Keratinocyte (primary cell): ENCODE results near the gene POU6F2. TPM values are rescaled to one million over a fixed set of nuclear protein-coding genes. Genes with fewer than 3 reads are reported as not detected.

Source experiments
- DNase-seq: peaks from one replicate; pipeline ENCODE4 v3.0.0-alpha.2; 2011; ENCODE audit warnings: low read depth, missing footprints, low spot score
- FAIRE-seq: peaks from 2 replicates; lab custom pipeline; 2011; peaks lifted over from hg19 to GRCh38; lab: Jason Lieb, UNC
- H2AFZ ChIP-seq: 2 replicates; pipeline ENCODE4 v1.6.0; 2012; ENCODE audit warnings: low read length, control low read depth, inconsistent platforms; ENCODE audit not compliant: control insufficient read depth
- H3K27ac ChIP-seq: 2 replicates; pipeline ENCODE4 v1.5.1; 2011; ENCODE audit warnings: low read length; ENCODE audit not compliant: control insufficient read depth, insufficient read depth
- H3K27me3 ChIP-seq: 3 replicates; pipeline ENCODE4 v1.6.0; 2011; ENCODE audit warnings: low read length; ENCODE audit not compliant: control insufficient read depth, insufficient read depth; ENCODE audit errors: extremely low read depth
- H3K36me3 ChIP-seq, 2 experiments: 2 replicates in 1 of 2; 3 replicates in 1 of 2; pipeline ENCODE4 v1.5.1; 2011; ENCODE audit warnings: low read length in 2 of 2, mild to moderate bottlenecking in 1 of 2; ENCODE audit not compliant: control insufficient read depth in 2 of 2, insufficient read depth in 2 of 2; ENCODE audit errors: extremely low read depth in 1 of 2
- H3K4me1 ChIP-seq: 3 replicates; pipeline ENCODE4 v1.5.1; 2011; ENCODE audit warnings: low read length; ENCODE audit not compliant: control insufficient read depth, insufficient read depth; ENCODE audit errors: extremely low read depth
- H3K4me2 ChIP-seq: 3 replicates; pipeline ENCODE4 v1.6.0; 2011; ENCODE audit warnings: low read depth, low read length; ENCODE audit not compliant: control insufficient read depth, insufficient read depth; ENCODE audit errors: extremely low read depth
- H3K4me3 ChIP-seq, 3 experiments: fragments of 200-600 bp in 1 of 3; sonication (generic) in 1 of 3; 2 replicates in 2 of 3; 3 replicates in 1 of 3; pipeline ENCODE4 v1.5.1; 2011 to 2016; ENCODE audit warnings: low read length in 3 of 3, mild to moderate bottlenecking in 3 of 3, control low read depth in 2 of 3, inconsistent platforms in 1 of 3, low read depth in 1 of 3, mixed read lengths in 1 of 3, mixed run types in 1 of 3, moderate library complexity in 1 of 3; ENCODE audit not compliant: control insufficient read depth in 2 of 3, insufficient read depth in 2 of 3; ENCODE audit errors: extremely low read depth in 1 of 3
- H3K79me2 ChIP-seq: 2 replicates; pipeline ENCODE4 v1.6.0; 2012; ENCODE audit warnings: low read length; ENCODE audit not compliant: control insufficient read depth, insufficient read depth
- H3K9ac ChIP-seq: 3 replicates; pipeline ENCODE4 v1.6.0; 2011; ENCODE audit warnings: low read length; ENCODE audit not compliant: control insufficient read depth, insufficient read depth; ENCODE audit errors: extremely low read depth
- H3K9me1 ChIP-seq: 3 replicates; pipeline ENCODE4 v1.6.0; 2011; ENCODE audit warnings: low read length; ENCODE audit not compliant: control insufficient read depth, insufficient read depth; ENCODE audit errors: extremely low read depth
- H3K9me3 ChIP-seq: 2 replicates; pipeline ENCODE4 v1.5.1; 2012; ENCODE audit warnings: low read depth, low read length; ENCODE audit not compliant: control insufficient read depth
- H4K20me1 ChIP-seq: 3 replicates; pipeline ENCODE4 v1.6.0; 2011; ENCODE audit warnings: low read length; ENCODE audit not compliant: control insufficient read depth, insufficient read depth; ENCODE audit errors: extremely low read depth
- EZH2 ChIP-seq: IDR thresholded peaks from one replicate; pipeline ENCODE4 v1.6.1; 2012; ENCODE audit warnings: inconsistent platforms, mild to moderate bottlenecking, low read length, moderate library complexity
- dilution Hi-C: fragments of 300-500 bp; cut with MboI; formaldehyde crosslinking; loops from one replicate; pipeline ENCODE4 v1.7.0; 2020; ENCODE audit warnings: low sequenced_read_pairs; ENCODE audit not compliant: extremely low pct_ligation_motif_present
- polyA plus RNA-seq, 5 experiments: library from polyadenylated mRNA; depleted of rRNA in 3 of 5; stranded (reverse) in 3 of 5; stranded (forward) in 1 of 5; unstranded in 1 of 5; fragments of >200 nt; gene quantifications; 1 replicate in 1 of 5; 2 replicates in 3 of 5; 3 replicates in 1 of 5; pipeline versions ENCODE4 v1.2.1 to v1.2.3, GENCODE V29; 2011 to 2012; ENCODE audit warnings: missing spikeins in 2 of 5, low read depth in 1 of 5, low replicate concordance in 1 of 5
- TF ChIP-seq, protein P1 (sequence below), 3 experiments: IDR thresholded peaks in 1 of 3; conservative IDR thresholded peaks in 1 of 3; optimal IDR thresholded peaks in 1 of 3; 2 replicates in 2 of 3; 3 replicates in 1 of 3; pipeline versions ENCODE3 to v1.5.1; 2011; ENCODE audit warnings: low read length in 3 of 3, mild to moderate bottlenecking in 3 of 3, moderate library complexity in 2 of 3, control low read depth in 1 of 3, inconsistent platforms in 1 of 3; ENCODE audit not compliant: insufficient read depth in 2 of 3; ENCODE audit errors: extremely low read depth in 1 of 3

The POU6F2 gene
- polyA plus RNA-seq, 1 donor (not counting 4 experiments of a cell fraction or from before 2014, with no cell fraction given) = not detected

- FAIRE-seq = no peak
- H3K9me1 ChIP-seq = no peaks in the 10 kb centered on the region
- no peaks in the 10 kb centered on the region for H4K20me1 ChIP-seq
- H3K9ac ChIP-seq = no peak overlapping the region
- no peak overlapping the region for H3K4me3 ChIP-seq
- H2AFZ ChIP-seq = no peak overlapping the region
- dilution Hi-C loops = no loop called here
- no peaks in the 10 kb centered on the region for H3K4me1 ChIP-seq
- no peak for DNase-seq
- TF ChIP-seq, protein P1, sequence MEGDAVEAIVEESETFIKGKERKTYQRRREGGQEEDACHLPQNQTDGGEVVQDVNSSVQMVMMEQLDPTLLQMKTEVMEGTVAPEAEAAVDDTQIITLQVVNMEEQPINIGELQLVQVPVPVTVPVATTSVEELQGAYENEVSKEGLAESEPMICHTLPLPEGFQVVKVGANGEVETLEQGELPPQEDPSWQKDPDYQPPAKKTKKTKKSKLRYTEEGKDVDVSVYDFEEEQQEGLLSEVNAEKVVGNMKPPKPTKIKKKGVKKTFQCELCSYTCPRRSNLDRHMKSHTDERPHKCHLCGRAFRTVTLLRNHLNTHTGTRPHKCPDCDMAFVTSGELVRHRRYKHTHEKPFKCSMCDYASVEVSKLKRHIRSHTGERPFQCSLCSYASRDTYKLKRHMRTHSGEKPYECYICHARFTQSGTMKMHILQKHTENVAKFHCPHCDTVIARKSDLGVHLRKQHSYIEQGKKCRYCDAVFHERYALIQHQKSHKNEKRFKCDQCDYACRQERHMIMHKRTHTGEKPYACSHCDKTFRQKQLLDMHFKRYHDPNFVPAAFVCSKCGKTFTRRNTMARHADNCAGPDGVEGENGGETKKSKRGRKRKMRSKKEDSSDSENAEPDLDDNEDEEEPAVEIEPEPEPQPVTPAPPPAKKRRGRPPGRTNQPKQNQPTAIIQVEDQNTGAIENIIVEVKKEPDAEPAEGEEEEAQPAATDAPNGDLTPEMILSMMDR (optimal IDR thresholded peaks at IDR 0.05 in 1 of 3, IDR thresholded peaks at IDR 0.05 in 1 of 3, conservative IDR thresholded peaks at IDR 0.05 in 1 of 3; ENCODE audit: extremely low read depth in 1 of 3, insufficient read depth in 2 of 3, low read length in 3 of 3) = no peak
- TF ChIP-seq EZH2 = no peak
- H3K36me3 ChIP-seq = no peaks in the 10 kb centered on the region
- no peak overlapping the region for H3K27ac ChIP-seq
- no peaks in the 10 kb centered on the region for H3K9me3 ChIP-seq
- H3K4me2 ChIP-seq = no peak overlapping the region
- H3K27me3 ChIP-seq = no peaks in the 10 kb centered on the region
- H3K79me2 ChIP-seq = no peaks in the 10 kb centered on the region
These were observed 450.5 kb downstream of the POU6F2 start for GRCh38 chr7:39428221-39428620.

- no peak for FAIRE-seq
- dilution Hi-C loops = no loop called here
- Histone ChIP-seq H3K79me2 (no peaks in the 10 kb centered on the region), H3K9ac (no peak overlapping the region), H3K4me3 (no peak overlapping the region), H3K4me1 (no peaks in the 10 kb centered on the region), H2AFZ (no peak overlapping the region), H3K27ac (no peak overlapping the region), H3K36me3 (no peaks in the 10 kb centered on the region), H3K27me3 (no peaks in the 10 kb centered on the region), H4K20me1 (no peaks in the 10 kb centered on the region), H3K9me1 (no peaks in the 10 kb centered on the region), H3K4me2 (no peak overlapping the region), H3K9me3 (no peaks in the 10 kb centered on the region)
- DNase-seq = no peak
- TF ChIP-seq, protein P1 (optimal IDR thresholded peaks at IDR 0.05 in 1 of 3, IDR thresholded peaks at IDR 0.05 in 1 of 3, conservative IDR thresholded peaks at IDR 0.05 in 1 of 3; ENCODE audit: extremely low read depth in 1 of 3, insufficient read depth in 2 of 3, low read length in 3 of 3) = no peak
- TF ChIP-seq EZH2 = no peak
These were observed 451.7 kb downstream of the POU6F2 start for GRCh38 chr7:39429421-39429820.
